ENCODE measurements around the gene CDH4. TPM values are rescaled to one million over a fixed set of nuclear protein-coding genes. Genes with fewer than 3 reads are reported as not detected.

Gene CDH4
- polyA plus RNA-seq, 1 donor (not counting 4 experiments of a cell fraction or from before 2014, with no cell fraction given) = 2.2 TPM

GRCh38 chr20:61260905-61261304 lies 8.8 kb downstream of the CDH4 start:
- Histone ChIP-seq H3K4me2 (ENCODE audit: control insufficient read depth, extremely low read depth, insufficient read depth, low read depth, low read length) (no peak overlapping the region), H4K20me1 (ENCODE audit: control insufficient read depth, extremely low read depth, insufficient read depth, low read length) (peaks cover 24% of the 10 kb centered on the region), H3K36me3 (ENCODE audit: control insufficient read depth in 2 of 2, extremely low read depth in 1 of 2, insufficient read depth in 2 of 2, low read length in 2 of 2) (peaks cover 18 to 45% of the 10 kb centered on the region in 2 experiments), H2AFZ (ENCODE audit: control insufficient read depth, low read length) (no peak overlapping the region), H3K9ac (ENCODE audit: control insufficient read depth, extremely low read depth, insufficient read depth, low read length) (no peak overlapping the region), H3K4me1 (ENCODE audit: control insufficient read depth, extremely low read depth, insufficient read depth, low read length) (peaks cover 6% of the 10 kb centered on the region), H3K9me1 (ENCODE audit: control insufficient read depth, extremely low read depth, insufficient read depth, low read length) (no peaks in the 10 kb centered on the region), H3K27me3 (ENCODE audit: control insufficient read depth, extremely low read depth, insufficient read depth, low read length) (no peaks in the 10 kb centered on the region), H3K79me2 (ENCODE audit: control insufficient read depth, insufficient read depth, low read length) (peaks cover 38% of the 10 kb centered on the region), H3K9me3 (ENCODE audit: control insufficient read depth, low read depth, low read length) (no peaks in the 10 kb centered on the region), H3K27ac (ENCODE audit: control insufficient read depth, insufficient read depth, low read length) (no peak overlapping the region), H3K4me3 (ENCODE audit: control insufficient read depth in 2 of 3, extremely low read depth in 1 of 3, insufficient read depth in 2 of 3, low read depth in 1 of 3, low read length in 3 of 3) (no peak overlapping the region)
- FAIRE-seq = no peak
- no peak for TF ChIP-seq CTCF (optimal IDR thresholded peaks at IDR 0.05 in 1 of 3, IDR thresholded peaks at IDR 0.05 in 1 of 3, conservative IDR thresholded peaks at IDR 0.05 in 1 of 3; ENCODE audit: extremely low read depth in 1 of 3, insufficient read depth in 2 of 3, low read length in 3 of 3)
- no peak for TF ChIP-seq EZH2 (IDR thresholded peaks at IDR 0.05; ENCODE audit: low read length)
- no peak for DNase-seq (ENCODE audit: low read depth, low spot score)
- dilution Hi-C loops (cut with MboI; ENCODE audit: extremely low pct_ligation_motif_present, low sequenced_read_pairs) = no loop called here

- Histone ChIP-seq H3K4me3 (ENCODE audit: control insufficient read depth in 2 of 3, extremely low read depth in 1 of 3, insufficient read depth in 2 of 3, low read depth in 1 of 3, low read length in 3 of 3) (no peak overlapping the region), H3K9ac (ENCODE audit: control insufficient read depth, extremely low read depth, insufficient read depth, low read length) (no peak overlapping the region), H3K4me1 (ENCODE audit: control insufficient read depth, extremely low read depth, insufficient read depth, low read length) (no peaks in the 10 kb centered on the region), H3K27ac (ENCODE audit: control insufficient read depth, insufficient read depth, low read length) (no peak overlapping the region), H3K4me2 (ENCODE audit: control insufficient read depth, extremely low read depth, insufficient read depth, low read depth, low read length) (no peak overlapping the region), H3K36me3 (ENCODE audit: control insufficient read depth in 2 of 2, extremely low read depth in 1 of 2, insufficient read depth in 2 of 2, low read length in 2 of 2) (peaks cover 16 to 43% of the 10 kb centered on the region in 2 experiments), H3K9me3 (ENCODE audit: control insufficient read depth, low read depth, low read length) (no peaks in the 10 kb centered on the region), H3K27me3 (ENCODE audit: control insufficient read depth, extremely low read depth, insufficient read depth, low read length) (no peaks in the 10 kb centered on the region), H4K20me1 (ENCODE audit: control insufficient read depth, extremely low read depth, insufficient read depth, low read length) (peaks cover 36% of the 10 kb centered on the region), H2AFZ (ENCODE audit: control insufficient read depth, low read length) (no peak overlapping the region), H3K79me2 (ENCODE audit: control insufficient read depth, insufficient read depth, low read length) (peaks cover 40% of the 10 kb centered on the region), H3K9me1 (ENCODE audit: control insufficient read depth, extremely low read depth, insufficient read depth, low read length) (no peaks in the 10 kb centered on the region)
- no peak for TF ChIP-seq CTCF (optimal IDR thresholded peaks at IDR 0.05 in 1 of 3, IDR thresholded peaks at IDR 0.05 in 1 of 3, conservative IDR thresholded peaks at IDR 0.05 in 1 of 3; ENCODE audit: extremely low read depth in 1 of 3, insufficient read depth in 2 of 3, low read length in 3 of 3)
- TF ChIP-seq EZH2 (IDR thresholded peaks at IDR 0.05; ENCODE audit: low read length) = no peak
- no peak for DNase-seq (ENCODE audit: low read depth, low spot score)
- no peak for FAIRE-seq
- dilution Hi-C loops (cut with MboI; ENCODE audit: extremely low pct_ligation_motif_present, low sequenced_read_pairs) = no loop called here
Observed at GRCh38 chr20:61262036-61262435, 10.0 kb downstream of the CDH4 start.

Data from keratinocyte (primary cell).